ENCODE measurements around the gene DYNLT1. TPM values are rescaled to one million over a fixed set of nuclear protein-coding genes. Genes with fewer than 3 reads are reported as not detected.

The DYNLT1 gene
- total RNA-seq, 4 donors from 2014 or later, result 36.6 to 80.0 (median 49.1) TPM

- peaks cover 0 to 67% (median 18%) of the 10 kb centered on the region in 3 donors for H3K36me3 ChIP-seq
- no peak for DNase-seq (ENCODE audit: low spot score in 2 of 2)
These were observed 40.5 kb downstream of the DYNLT1 start for GRCh38 chr6:158604048-158604406.

GRCh38 chr6:158603261-158604047, 41.1 kb downstream of the DYNLT1 start:
- no peak for DNase-seq (ENCODE audit: low spot score in 2 of 2)
- Histone ChIP-seq H3K27me3 (no peaks in the 10 kb centered on the region), H3K27ac (no peak overlapping the region), H3K36me3 (peaks cover 0 to 67% (median 13%) of the 10 kb centered on the region in 3 donors), H3K4me1 (no peaks in the 10 kb centered on the region), H3K4me3 (no peak overlapping the region), H3K9me3 (no peaks in the 10 kb centered on the region)
- no peak for TF ChIP-seq EP300 (IDR thresholded peaks at IDR 0.05)
- TF ChIP-seq POLR2A (IDR thresholded peaks at IDR 0.05), result no peak
- 83 to 85% methylated on average over 15 of the region's 15 CpGs for WGBS, 2 donors

More at GRCh38 chr6:158604048-158604406, 40.5 kb downstream of the DYNLT1 start:
- TF ChIP-seq EP300 (IDR thresholded peaks at IDR 0.05) (no peak), CTCF (IDR thresholded peaks at IDR 0.05) (no peak), POLR2A (IDR thresholded peaks at IDR 0.05) (no peak)
- 90 to 93% methylated on average over 6 of the region's 6 CpGs for WGBS, 2 donors
- Histone ChIP-seq H3K4me3 (no peak overlapping the region), H3K9me3 (no peaks in the 10 kb centered on the region), H3K27me3 (no peaks in the 10 kb centered on the region), H3K27ac (no peak overlapping the region), H3K4me1 (no peaks in the 10 kb centered on the region)

GRCh38 chr6:158599635-158600034, 44.9 kb downstream of the DYNLT1 start:
- Histone ChIP-seq H3K4me3 (no peak overlapping the region), H3K9me3 (no peaks in the 10 kb centered on the region), H3K27me3 (no peaks in the 10 kb centered on the region), H3K36me3 (peaks cover 0 to 74% (median 0%) of the 10 kb centered on the region in 3 donors), H3K27ac (no peak overlapping the region), H3K4me1 (no peaks in the 10 kb centered on the region)
- no peak for TF ChIP-seq POLR2A (IDR thresholded peaks at IDR 0.05)
- no peak for TF ChIP-seq EP300 (IDR thresholded peaks at IDR 0.05)
- no peak for TF ChIP-seq CTCF (IDR thresholded peaks at IDR 0.05)
- 89 to 90% methylated on average over 18 of the region's 18 CpGs for WGBS, 2 donors
- DNase-seq (ENCODE audit: low spot score in 2 of 2), result no peak

- 94 to 96% methylated on average over 4 of the region's 4 CpGs for WGBS, 2 donors
- Histone ChIP-seq H3K4me3 (no peak overlapping the region), H3K36me3 (peaks cover 0 to 80% (median 0%) of the 10 kb centered on the region in 3 donors), H3K9me3 (no peaks in the 10 kb centered on the region), H3K4me1 (no peaks in the 10 kb centered on the region), H3K27ac (no peak overlapping the region), H3K27me3 (no peaks in the 10 kb centered on the region)
- no peak for TF ChIP-seq CTCF (IDR thresholded peaks at IDR 0.05)
- no peak for DNase-seq (ENCODE audit: low spot score in 2 of 2)
These were observed 47.0 kb downstream of the DYNLT1 start for GRCh38 chr6:158597565-158597964.

GRCh38 chr6:158596861-158597260, 47.7 kb downstream of the DYNLT1 start:
- no peak for DNase-seq (ENCODE audit: low spot score in 2 of 2)
- H3K27me3 ChIP-seq, result no peaks in the 10 kb centered on the region
- 66 to 81% methylated on average over 6 of the region's 6 CpGs for WGBS, 2 donors

More at GRCh38 chr6:158596861-158597260, 47.7 kb downstream of the DYNLT1 start:
- TF ChIP-seq POLR2A (IDR thresholded peaks at IDR 0.05) (no peak), CTCF (IDR thresholded peaks at IDR 0.05) (no peak), EP300 (IDR thresholded peaks at IDR 0.05) (no peak)
- Histone ChIP-seq H3K36me3 (peaks cover 0 to 86% (median 0%) of the 10 kb centered on the region in 3 donors), H3K4me1 (no peaks in the 10 kb centered on the region), H3K9me3 (no peaks in the 10 kb centered on the region), H3K27ac (no peak overlapping the region), H3K4me3 (no peak overlapping the region)
